SJCRH30 (cell line): ENCODE data around the gene POU3F1. TPM values are rescaled to one million over a fixed set of nuclear protein-coding genes. Genes with fewer than 3 reads are reported as not detected.
A peak's percentile ranks its signal among the peaks of the same experiment; 100 is the strongest.

Source experiments
- DNase-seq, 2 experiments: peaks; one replicate each; pipeline ENCODE4 v3.0.0-alpha.2; 2015 to 2020
- H3K27ac ChIP-seq: fragments of 250-450 bp; sonication (Bioruptor Pico); 2 replicates; pipeline ENCODE4 v1.5.1; 2020; ENCODE audit warnings: mild to moderate bottlenecking, moderate library complexity
- H3K27me3 ChIP-seq: fragments of 250-450 bp; sonication (Bioruptor Pico); 2 replicates; pipeline ENCODE4 v1.5.1; 2020; ENCODE audit warnings: mild to moderate bottlenecking, moderate library complexity
- H3K36me3 ChIP-seq: fragments of 250-450 bp; sonication (Bioruptor Pico); 2 replicates; pipeline ENCODE4 v1.5.1; 2020; ENCODE audit warnings: mild to moderate bottlenecking, moderate library complexity
- H3K4me1 ChIP-seq: fragments of 250-450 bp; sonication (Bioruptor Pico); 2 replicates; pipeline ENCODE4 v1.5.1; 2020; ENCODE audit warnings: mild to moderate bottlenecking, moderate library complexity
- H3K4me3 ChIP-seq: fragments of 250-450 bp; sonication (Bioruptor Pico); 2 replicates; pipeline ENCODE4 v1.5.1; 2020; ENCODE audit warnings: mild to moderate bottlenecking, moderate library complexity
- H3K9me3 ChIP-seq: fragments of 250-450 bp; sonication (Bioruptor Pico); replicated peaks from 2 replicates; pipeline ENCODE4 v1.5.1; 2020; ENCODE audit warnings: mild to moderate bottlenecking, moderate library complexity
- total RNA-seq: library from RNA; depleted of rRNA; stranded (reverse); fragments of >200 nt; shearing (Covaris generic); gene quantifications from 2 replicates; pipeline ENCODE4 v1.2.3, GENCODE V29; 2014

POU3F1 gene
- total RNA-seq, 1 experiment from 2014 or later, result 1.6 TPM

DNA sequence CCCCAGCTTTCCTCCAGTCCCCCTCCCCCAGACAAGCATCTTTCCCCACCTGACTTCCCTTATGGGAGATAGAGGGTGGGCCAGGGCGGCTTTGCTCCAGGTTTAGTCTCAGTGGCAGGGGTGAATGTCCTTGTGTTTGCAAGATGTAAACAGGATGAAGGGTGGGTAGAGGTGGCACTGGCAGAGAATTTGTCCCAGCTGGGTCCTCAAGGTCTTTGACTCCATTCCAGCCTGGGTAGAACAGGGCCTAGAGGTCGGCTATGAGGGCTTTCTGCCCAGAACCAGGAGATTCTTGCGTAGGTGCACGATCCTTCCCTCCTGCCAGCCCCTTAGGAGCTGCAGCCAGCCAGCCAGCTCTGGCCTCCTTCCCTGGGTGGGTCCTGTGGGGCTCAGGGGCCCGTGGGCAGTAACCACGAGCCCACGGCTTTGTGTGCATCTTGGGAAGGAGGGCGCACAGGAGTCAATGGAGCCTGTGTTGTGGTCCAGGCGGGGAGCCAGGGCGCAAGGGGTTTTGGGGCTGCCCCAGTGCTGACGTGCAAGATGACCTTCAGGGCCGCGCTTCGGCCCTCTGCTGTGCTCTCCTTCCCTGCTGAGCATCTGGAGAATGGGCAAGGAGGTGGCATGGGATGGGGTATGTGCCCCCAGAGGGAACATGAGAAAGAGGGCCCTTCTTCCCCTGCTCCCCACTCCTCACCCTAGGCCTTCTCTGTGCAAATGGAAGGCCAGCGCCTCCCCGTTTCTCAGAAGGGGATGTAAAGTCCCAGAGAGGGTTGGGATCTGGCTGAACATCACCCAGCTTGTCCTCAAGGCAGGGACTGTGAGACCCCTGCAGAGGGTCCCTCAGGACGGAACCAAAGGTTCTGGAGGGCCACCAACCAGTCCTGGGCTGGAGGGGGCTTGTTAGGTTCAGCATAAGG is 15.7 kb downstream of the POU3F1 start:
- DNase-seq, result no peak
- H3K9me3 ChIP-seq, result no peaks in the 10 kb centered on the region
- no peaks in the 10 kb centered on the region for H3K27me3 ChIP-seq
- peaks cover 45% of the 10 kb centered on the region for H3K4me1 ChIP-seq
- H3K4me3 ChIP-seq, result peak overlapping the region; percentile 40
- H3K36me3 ChIP-seq, result peaks cover 3% of the 10 kb centered on the region
- H3K27ac ChIP-seq, result peak overlapping the region; percentile 55; the same call in 1 of the 2 replicates

DNA sequence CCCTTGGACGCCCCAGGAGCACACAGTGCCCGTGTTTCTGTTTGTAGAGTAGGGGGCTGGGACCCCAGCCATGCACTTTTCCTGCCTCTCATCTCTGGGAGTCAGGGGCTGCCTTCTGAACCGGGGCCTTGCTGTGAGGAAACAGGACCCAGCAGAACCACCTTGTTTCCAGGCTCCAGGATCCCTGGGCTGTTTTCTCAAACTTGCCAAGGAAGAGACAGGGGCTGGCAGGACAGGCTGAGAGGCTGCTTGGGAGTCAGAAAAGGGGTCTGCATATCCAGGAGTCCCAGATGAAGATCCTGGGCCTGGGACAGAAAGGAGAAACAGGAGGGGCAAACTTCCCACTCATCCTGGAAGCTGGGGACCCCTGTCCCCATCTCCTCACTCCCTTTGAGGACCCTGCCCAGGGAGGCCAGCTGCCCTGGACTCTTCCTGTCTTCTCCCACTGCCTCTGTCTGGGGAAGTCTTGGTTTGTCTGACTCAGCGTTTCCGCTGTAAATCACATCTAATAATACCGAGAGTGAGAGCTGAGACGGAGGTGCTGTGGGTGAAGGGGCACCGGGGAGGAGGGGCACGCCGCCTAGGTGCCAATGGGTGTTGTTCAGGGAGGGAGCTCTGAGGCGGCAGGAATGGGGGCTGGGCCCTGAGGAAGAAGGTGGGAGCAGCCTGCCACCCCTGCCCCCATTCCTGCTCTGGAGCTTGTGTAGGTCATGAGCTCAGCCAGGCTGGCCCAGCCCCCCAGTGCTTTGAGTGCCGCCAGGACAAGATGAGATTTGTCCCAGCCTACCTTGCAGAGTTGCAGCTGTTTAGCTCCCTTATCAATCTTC is 16.7 kb downstream of the POU3F1 start:
- peak overlapping the region; percentile 40 for H3K4me3 ChIP-seq
- peak; percentile 74 to 75 for DNase-seq

DNA sequence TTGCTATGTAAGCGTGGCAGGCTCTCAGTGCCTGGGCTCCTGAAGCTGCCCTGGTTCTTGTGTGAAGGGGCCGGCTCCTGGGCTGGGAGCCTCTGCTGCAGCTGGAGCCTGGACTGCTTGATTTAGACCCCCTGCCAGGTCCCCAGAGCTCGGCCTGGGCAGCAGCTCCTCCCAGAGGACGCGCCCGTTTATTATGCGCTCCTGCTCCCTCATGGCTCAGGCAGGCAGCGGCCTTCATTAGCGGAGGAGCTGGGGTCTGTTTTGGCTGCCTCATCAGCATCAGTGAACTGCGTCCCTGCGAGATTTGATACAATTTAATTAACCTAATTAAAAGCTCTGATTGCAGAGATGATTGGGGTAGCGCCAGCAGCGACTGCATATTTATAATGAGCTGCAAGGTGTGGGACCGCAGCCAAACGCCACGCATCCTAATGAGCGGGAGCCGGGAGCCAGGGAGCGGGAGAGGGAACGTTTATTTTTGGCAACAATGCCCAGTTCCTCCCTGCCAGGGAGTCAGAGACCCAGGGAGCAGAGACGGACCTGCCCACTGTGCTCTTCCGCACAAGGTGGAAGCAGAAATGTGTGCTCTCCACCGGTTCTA is 17.4 kb downstream of the POU3F1 start:
- Histone ChIP-seq H3K27me3 (no peaks in the 10 kb centered on the region), H3K27ac (peak overlapping the region; percentile 55)
- peak; percentile 81 to 82 for DNase-seq

More for the DNA sequence above, 16.7 kb downstream of the POU3F1 start:
- Histone ChIP-seq H3K36me3 (peaks cover 13% of the 10 kb centered on the region), H3K9me3 (no peaks in the 10 kb centered on the region), H3K27me3 (no peaks in the 10 kb centered on the region), H3K27ac (peak overlapping the region; percentile 55), H3K4me1 (peaks cover 45% of the 10 kb centered on the region)

DNA sequence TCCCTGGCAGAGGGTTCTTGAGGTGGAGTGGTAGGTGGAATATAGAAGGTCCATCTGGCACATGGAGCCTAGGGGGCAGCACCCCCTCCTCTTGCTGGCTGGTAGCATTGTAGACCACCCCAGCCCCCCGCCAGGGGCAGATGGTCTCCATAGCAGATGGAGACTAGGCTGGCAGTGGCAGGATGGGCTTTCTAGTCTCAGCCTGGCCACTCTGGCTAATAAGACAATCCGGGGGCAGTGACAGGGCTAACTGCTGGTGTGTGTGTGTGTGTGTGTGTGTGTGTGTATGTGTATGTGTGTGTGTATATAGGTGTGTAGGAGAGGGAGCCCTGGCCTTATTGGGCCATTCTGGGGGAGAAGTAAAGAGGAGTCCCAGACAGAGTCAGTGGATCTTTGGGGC is 17.9 kb downstream of the POU3F1 start:
- H3K4me3 ChIP-seq, result no peak overlapping the region
- H3K4me1 ChIP-seq, result peaks cover 41% of the 10 kb centered on the region
- H3K9me3 ChIP-seq, result no peaks in the 10 kb centered on the region
- no peak for DNase-seq
- H3K27me3 ChIP-seq, result no peaks in the 10 kb centered on the region
- H3K27ac ChIP-seq, result no peak overlapping the region
- peaks cover 22% of the 10 kb centered on the region for H3K36me3 ChIP-seq

More for the DNA sequence above, 17.4 kb downstream of the POU3F1 start:
- Histone ChIP-seq H3K9me3 (no peaks in the 10 kb centered on the region), H3K36me3 (peaks cover 17% of the 10 kb centered on the region), H3K4me1 (peaks cover 45% of the 10 kb centered on the region), H3K4me3 (peak overlapping the region; percentile 40)

DNA sequence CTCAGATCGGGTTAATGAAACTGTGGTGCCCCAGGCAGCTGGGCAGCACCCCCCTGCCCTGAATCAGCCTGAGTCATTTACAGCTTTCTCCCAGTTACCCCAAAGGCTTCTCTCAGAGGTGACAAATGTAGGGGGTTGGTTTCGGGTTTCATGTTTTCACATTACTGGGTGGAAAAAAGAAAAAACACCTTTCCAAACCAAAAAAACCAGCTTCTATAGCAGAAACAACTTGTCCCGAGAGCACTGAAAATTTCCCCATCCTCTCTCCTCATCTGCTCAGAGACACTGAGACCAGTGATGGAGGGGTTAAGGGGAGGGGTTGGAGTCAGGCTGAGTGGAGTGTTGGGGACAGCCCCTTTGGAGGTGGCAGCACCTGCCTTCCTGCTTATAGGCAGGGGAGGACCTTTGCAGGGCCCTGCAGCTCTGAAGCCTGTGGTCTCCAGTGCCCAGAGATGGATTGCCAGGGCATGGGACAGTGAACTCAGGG is 18.4 kb downstream of the POU3F1 start:
- Histone ChIP-seq H3K4me3 (no peak overlapping the region), H3K36me3 (peaks cover 28% of the 10 kb centered on the region), H3K4me1 (peaks cover 40% of the 10 kb centered on the region), H3K27me3 (no peaks in the 10 kb centered on the region), H3K9me3 (no peaks in the 10 kb centered on the region), H3K27ac (no peak overlapping the region)
- DNase-seq, result peak in 1 of 2 experiments; percentile 43

DNA sequence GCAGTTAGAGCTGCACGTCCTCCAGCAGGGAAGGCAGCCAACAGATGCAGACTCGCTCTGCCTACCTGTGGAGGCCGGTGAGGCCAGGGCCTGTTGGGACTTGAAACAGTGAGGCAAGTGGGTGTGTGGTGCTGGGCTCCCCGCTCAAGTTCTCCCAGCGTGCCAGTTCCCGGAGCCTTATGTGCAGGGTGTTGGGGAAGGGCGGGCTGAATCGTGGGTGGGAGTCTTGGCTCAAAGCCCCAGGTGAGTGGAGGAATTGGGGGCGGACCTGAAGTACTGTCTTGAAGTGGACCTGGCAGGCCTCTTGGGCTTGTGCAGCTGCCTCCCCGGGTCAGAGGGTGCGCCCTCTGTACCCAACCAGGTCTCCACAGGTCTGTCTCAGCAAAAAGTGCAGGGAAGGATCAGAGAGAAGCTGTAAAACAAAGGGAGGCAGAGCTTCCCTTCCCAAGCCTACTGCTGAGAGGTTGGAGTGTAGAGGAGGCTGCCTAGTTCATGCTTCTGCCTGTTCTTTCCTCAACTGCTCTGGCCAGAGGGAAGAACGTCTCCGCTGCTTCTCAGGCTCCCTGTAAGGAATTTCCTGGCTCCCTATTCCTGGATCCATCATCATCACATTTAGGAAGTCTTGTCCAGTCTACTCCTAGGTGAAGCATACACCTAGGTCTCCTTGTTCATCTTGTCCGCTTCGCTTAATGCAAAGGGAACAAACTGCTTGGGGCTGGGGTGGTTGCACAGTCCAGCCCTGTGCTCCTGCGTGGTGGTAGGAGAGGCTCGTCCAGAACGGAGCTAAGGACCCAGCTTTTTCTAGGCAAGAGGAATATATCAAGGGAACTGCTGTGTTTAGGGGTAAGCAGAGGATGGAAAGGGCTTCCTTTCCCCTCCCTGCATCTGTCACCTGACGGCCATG is 19.1 kb downstream of the POU3F1 start:
- H3K9me3 ChIP-seq, result no peaks in the 10 kb centered on the region
- no peak overlapping the region for H3K4me3 ChIP-seq
- no peak overlapping the region for H3K27ac ChIP-seq
- peaks cover 40% of the 10 kb centered on the region for H3K4me1 ChIP-seq
- no peaks in the 10 kb centered on the region for H3K27me3 ChIP-seq
- H3K36me3 ChIP-seq, result peaks cover 32% of the 10 kb centered on the region
- DNase-seq, result no peak

DNA sequence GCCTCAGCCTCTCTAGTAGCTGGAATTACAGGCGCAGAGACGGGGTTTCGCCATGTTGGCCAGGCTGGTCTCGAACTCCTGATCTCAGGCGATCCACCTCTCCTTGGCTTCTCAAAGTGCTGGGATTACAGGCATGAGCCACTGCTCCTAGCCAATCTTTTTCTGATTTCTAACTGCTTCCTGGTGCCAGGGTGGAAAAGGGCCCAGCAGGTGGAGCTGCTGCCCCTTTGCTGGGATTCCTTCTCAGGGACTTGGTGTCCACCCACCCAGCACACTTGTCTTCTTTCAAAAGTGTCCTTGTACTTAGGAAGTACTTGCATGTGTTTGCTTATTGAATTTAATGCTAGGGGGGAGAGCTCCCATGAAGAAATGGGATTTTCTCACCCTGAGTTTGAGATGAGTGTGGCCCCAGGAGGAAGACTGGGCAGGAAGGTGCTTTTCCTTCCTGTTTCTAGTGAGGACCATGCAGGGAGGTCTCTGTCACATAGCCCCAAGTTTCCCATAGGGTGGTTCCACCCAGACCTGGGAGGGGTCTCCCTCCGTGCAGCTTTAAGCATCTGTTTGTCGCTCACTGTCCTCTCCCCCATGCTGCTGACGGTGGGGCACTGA is 19.9 kb downstream of the POU3F1 start:
- peak; percentile 66 to 76 for DNase-seq
- no peaks in the 10 kb centered on the region for H3K27me3 ChIP-seq

DNA sequence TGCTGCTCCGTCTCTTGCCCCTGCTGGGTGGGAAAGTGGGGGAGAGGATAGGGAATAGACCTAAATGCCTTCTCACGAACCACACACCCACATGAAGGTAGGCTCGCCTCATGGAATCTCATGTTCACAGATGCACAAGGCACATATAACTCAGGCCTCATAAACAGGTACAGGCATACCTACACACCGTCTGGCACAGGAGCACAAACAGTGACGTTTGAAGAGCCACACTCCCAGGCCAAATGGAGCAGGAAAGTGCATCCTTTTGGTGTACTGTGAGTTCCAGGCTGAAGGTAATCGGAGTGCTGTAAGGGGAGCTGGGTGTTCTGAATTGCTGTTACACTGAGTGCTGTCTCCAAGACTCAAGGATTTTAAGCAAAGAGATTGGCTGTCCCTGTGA is 20.9 kb downstream of the POU3F1 start:
- no peaks in the 10 kb centered on the region for H3K9me3 ChIP-seq
- no peak overlapping the region for H3K4me3 ChIP-seq
- H3K36me3 ChIP-seq, result peaks cover 45% of the 10 kb centered on the region
- H3K27ac ChIP-seq, result no peak overlapping the region
- no peaks in the 10 kb centered on the region for H3K27me3 ChIP-seq
- H3K4me1 ChIP-seq, result peaks cover 40% of the 10 kb centered on the region
- no peak for DNase-seq

More for the DNA sequence above, 19.9 kb downstream of the POU3F1 start:
- Histone ChIP-seq H3K4me1 (peaks cover 40% of the 10 kb centered on the region), H3K27ac (no peak overlapping the region), H3K9me3 (no peaks in the 10 kb centered on the region), H3K36me3 (peaks cover 35% of the 10 kb centered on the region), H3K4me3 (no peak overlapping the region)

DNA sequence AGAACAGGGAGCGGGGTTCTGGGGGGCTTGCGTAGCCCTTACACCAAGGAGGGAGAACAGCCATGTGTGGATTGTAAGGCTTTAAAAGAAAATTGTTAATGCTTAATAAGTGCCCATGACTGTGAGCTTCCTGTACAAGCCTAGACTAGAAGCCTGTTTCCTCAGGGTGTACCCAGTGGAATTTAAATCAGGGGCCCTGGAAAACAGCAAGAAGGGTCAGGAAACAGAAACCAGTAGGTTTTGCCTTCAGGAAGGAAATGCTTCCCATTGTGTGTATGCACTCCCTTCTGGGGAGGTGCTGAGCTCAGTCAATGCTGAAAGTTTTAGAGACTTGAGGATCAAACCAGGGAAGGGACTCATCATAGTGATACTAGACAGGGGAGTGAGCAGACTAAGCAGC is 21.4 kb downstream of the POU3F1 start:
- Histone ChIP-seq H3K4me1 (peaks cover 35% of the 10 kb centered on the region), H3K36me3 (peaks cover 49% of the 10 kb centered on the region), H3K9me3 (no peaks in the 10 kb centered on the region), H3K27ac (no peak overlapping the region), H3K4me3 (no peak overlapping the region), H3K27me3 (no peaks in the 10 kb centered on the region)
- DNase-seq, result no peak

DNA sequence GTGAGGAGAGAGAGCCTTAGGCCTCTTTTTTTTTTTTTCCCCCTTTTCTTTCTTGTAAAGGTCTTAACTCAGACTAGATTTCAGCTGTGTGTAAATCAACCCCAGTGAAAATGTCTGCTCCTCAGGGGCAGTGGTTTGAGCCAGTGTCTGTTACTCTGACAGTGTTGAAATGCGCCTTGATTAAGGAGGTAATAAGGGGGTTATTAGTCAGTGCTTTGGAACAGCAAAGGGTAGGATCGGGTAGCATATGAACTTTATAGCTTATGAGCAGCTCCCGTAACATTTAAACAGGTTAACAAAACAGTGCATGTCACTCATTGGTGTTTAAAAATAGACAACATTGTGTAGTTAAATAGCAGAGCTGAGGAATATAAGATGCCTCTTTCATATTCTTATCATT is 23.8 kb downstream of the POU3F1 start:
- peaks cover 72% of the 10 kb centered on the region for H3K36me3 ChIP-seq
- no peak overlapping the region for H3K27ac ChIP-seq
- H3K27me3 ChIP-seq, result no peaks in the 10 kb centered on the region
- peaks cover 11% of the 10 kb centered on the region for H3K4me1 ChIP-seq
- H3K9me3 ChIP-seq, result no peaks in the 10 kb centered on the region
- no peak for DNase-seq
- no peak overlapping the region for H3K4me3 ChIP-seq

DNA sequence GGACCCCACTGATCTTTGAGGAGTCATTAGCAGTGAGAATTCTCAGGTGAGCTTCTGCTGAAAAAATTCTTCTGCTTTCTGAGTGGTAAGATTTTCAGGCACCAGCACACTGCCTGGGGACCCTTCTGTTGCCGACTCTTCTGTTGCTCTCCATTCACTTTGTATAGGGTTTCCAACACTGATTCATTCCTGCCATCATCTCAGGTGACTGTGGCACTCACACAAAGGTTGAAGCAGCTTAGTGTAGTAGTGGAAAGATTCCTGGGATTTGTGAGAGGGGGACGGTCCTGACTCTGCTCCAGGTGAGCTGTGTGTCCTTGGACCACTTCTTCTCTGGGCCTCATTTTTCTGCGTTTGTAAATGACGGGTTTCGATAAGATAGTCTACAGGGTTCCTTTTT is 24.6 kb downstream of the POU3F1 start:
- no peaks in the 10 kb centered on the region for H3K27me3 ChIP-seq
- peaks cover 4% of the 10 kb centered on the region for H3K4me1 ChIP-seq
- DNase-seq, result no peak
- peaks cover 79% of the 10 kb centered on the region for H3K36me3 ChIP-seq
- H3K9me3 ChIP-seq, result no peaks in the 10 kb centered on the region
- H3K27ac ChIP-seq, result no peak overlapping the region
- no peak overlapping the region for H3K4me3 ChIP-seq

DNA sequence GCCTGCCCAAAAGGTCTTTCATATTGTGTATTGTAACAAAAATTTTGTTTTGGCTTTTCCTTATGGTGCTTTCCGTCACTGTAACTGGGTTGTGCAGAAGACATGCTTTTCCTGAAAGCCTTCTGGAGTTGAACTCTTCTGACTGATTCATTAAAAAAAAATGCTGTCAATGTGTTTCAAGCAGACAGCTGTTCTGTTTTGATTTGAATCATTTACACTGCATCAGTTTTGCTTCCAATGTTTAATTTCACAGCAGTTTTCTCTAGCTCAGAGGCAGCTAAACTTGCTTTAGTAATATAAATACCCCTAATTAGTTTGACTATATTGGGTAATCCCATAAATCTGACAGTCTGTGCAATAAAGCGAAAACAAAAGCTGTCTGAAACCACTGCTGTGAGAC is 26.2 kb downstream of the POU3F1 start:
- no peaks in the 10 kb centered on the region for H3K27me3 ChIP-seq
- peak overlapping the region; percentile 28; the same call in 1 of the 2 replicates for H3K27ac ChIP-seq
- no peaks in the 10 kb centered on the region; the same call in 1 of the 2 replicates for H3K4me1 ChIP-seq
- H3K4me3 ChIP-seq, result no peak overlapping the region
- peaks cover 80% of the 10 kb centered on the region for H3K36me3 ChIP-seq
- DNase-seq, result no peak
- no peaks in the 10 kb centered on the region for H3K9me3 ChIP-seq

DNA sequence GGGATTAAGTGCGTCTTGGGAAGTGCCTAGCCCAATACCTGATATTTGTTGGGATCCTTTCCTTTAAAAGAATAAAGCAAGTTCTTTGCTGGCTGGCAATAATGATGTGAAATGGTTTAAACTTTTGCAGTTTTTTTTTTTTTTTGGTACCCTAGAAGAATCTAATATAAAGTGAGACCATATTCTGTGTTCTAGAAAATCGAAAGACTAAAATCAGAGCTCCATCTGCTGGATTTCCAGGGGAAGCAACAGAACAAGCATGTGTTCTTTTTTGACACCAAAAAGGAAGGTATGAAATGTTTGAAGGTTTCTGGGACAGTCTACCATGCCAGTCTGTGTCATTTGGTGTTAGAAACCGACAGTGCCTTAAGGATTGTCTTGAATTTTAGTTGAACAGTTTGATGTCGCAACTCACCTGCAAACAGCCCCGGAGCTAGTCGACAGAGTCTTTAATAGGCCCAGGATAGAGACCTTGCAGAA is 27.7 kb downstream of the POU3F1 start:
- H3K36me3 ChIP-seq, result peaks cover 77% of the 10 kb centered on the region
- no peak overlapping the region for H3K4me3 ChIP-seq
- no peaks in the 10 kb centered on the region for H3K9me3 ChIP-seq
- DNase-seq, result peak in 1 of 2 experiments; percentile 51
- no peaks in the 10 kb centered on the region for H3K27me3 ChIP-seq
- H3K27ac ChIP-seq, result no peak overlapping the region
- H3K4me1 ChIP-seq, result peaks cover 4% of the 10 kb centered on the region; the same call in 1 of the 2 replicates
